ENCODE results near the gene FGD3.
"Not testable (repeated sequence)": the region's sequence is repeated elsewhere in the genome, so short reads cannot be mapped to it uniquely, and the experiment has no call there.

The FGD3 gene

GRCh38 chr9:92989561-92989960 is 42.2 kb downstream of the FGD3 start:
- no peak overlapping the region for H3K4me2 ChIP-seq (ENCODE audit: low read depth, low read length)
- H3K4me3 ChIP-seq (ENCODE audit: low read length): no peak overlapping the region
- no peak overlapping the region for H3K9ac ChIP-seq (ENCODE audit: low read length)
- no peaks in the 10 kb centered on the region for H3K27me3 ChIP-seq (replicated peaks; ENCODE audit: insufficient read depth, low read length)
- H3F3A ChIP-seq (ENCODE audit: insufficient read depth, low read length): no peaks in the 10 kb centered on the region
- no peaks in the 10 kb centered on the region for H3K4me1 ChIP-seq (ENCODE audit: low read length)
- H3K27ac ChIP-seq (ENCODE audit: low read length): no peak overlapping the region
- no peak overlapping the region for H2AFZ ChIP-seq (ENCODE audit: low read length)
- TF ChIP-seq CTCF (IDR thresholded peaks at IDR 0.05; ENCODE audit: low read length) (no peak), EZH2phosphoT487 (IDR thresholded peaks at IDR 0.05; ENCODE audit: low read length) (no peak), EZH2 (optimal IDR thresholded peaks at IDR 0.05; ENCODE audit: low read depth, low read length) (no peak)
- no peaks in the 10 kb centered on the region for H4K20me1 ChIP-seq (ENCODE audit: insufficient read depth, low read length)
- H3K79me2 ChIP-seq (ENCODE audit: low read length): peaks cover 30% of the 10 kb centered on the region
- H3K36me3 ChIP-seq (replicated peaks; ENCODE audit: insufficient read depth, low read length): no peaks in the 10 kb centered on the region
- no peaks in the 10 kb centered on the region for H3K9me3 ChIP-seq (replicated peaks; ENCODE audit: insufficient read depth, low read length)
- no peaks in the 10 kb centered on the region for H3K9me2 ChIP-seq (replicated peaks; ENCODE audit: insufficient read depth, low read length)
- no peak for DNase-seq

- H2AFZ ChIP-seq (ENCODE audit: low read length): no peak overlapping the region
- no peaks in the 10 kb centered on the region for H4K20me1 ChIP-seq (ENCODE audit: insufficient read depth, low read length)
Observed at GRCh38 chr9:92990461-92990860, 43.1 kb downstream of the FGD3 start.

DNA sequence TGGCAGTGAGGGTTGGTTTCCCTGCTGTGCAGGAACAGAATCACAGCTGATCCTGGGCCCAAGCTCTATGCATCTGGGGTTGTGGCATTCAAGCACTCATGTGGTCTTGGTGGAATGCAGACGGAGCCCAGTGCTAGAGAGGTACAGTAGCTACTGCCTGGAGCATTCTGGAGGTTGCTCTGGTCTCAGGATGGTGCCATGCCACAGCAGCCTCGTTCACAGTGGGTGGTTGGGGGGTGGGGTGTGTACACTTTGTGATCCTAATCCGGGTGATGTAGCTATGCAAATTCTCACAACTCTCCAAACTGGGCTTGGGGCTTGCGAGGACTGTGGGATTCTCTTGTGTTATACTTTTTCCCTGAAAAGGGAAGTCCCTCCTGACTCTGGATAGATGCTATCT is 45.2 kb downstream of the FGD3 start:
- TF ChIP-seq CTCF (IDR thresholded peaks at IDR 0.05; ENCODE audit: low read length) (no peak), EZH2phosphoT487 (IDR thresholded peaks at IDR 0.05; ENCODE audit: low read length) (no peak), EZH2 (optimal IDR thresholded peaks at IDR 0.05; ENCODE audit: low read depth, low read length) (no peak)
- Histone ChIP-seq H3K4me2 (ENCODE audit: low read depth, low read length) (no peak overlapping the region), H3K79me2 (ENCODE audit: low read length) (peaks cover 30% of the 10 kb centered on the region)

More at GRCh38 chr9:92990461-92990860, 43.1 kb downstream of the FGD3 start:
- no peaks in the 10 kb centered on the region for H3K4me1 ChIP-seq (ENCODE audit: low read length)
- H3K9me2 ChIP-seq (replicated peaks; ENCODE audit: insufficient read depth, low read length): no peaks in the 10 kb centered on the region
- no peak for DNase-seq
- H3K4me2 ChIP-seq (ENCODE audit: low read depth, low read length): no peak overlapping the region
- TF ChIP-seq CTCF (IDR thresholded peaks at IDR 0.05; ENCODE audit: low read length): no peak
- TF ChIP-seq EZH2phosphoT487 (IDR thresholded peaks at IDR 0.05; ENCODE audit: low read length): no peak
- H3K79me2 ChIP-seq (ENCODE audit: low read length): peaks cover 30% of the 10 kb centered on the region
- H3K9ac ChIP-seq (ENCODE audit: low read length): no peak overlapping the region
- H3K4me3 ChIP-seq (ENCODE audit: low read length): no peak overlapping the region
- no peaks in the 10 kb centered on the region for H3F3A ChIP-seq (ENCODE audit: insufficient read depth, low read length)
- no peaks in the 10 kb centered on the region for H3K36me3 ChIP-seq (replicated peaks; ENCODE audit: insufficient read depth, low read length)
- H3K27me3 ChIP-seq (replicated peaks; ENCODE audit: insufficient read depth, low read length): no peaks in the 10 kb centered on the region
- no peaks in the 10 kb centered on the region for H3K9me3 ChIP-seq (replicated peaks; ENCODE audit: insufficient read depth, low read length)
- no peak overlapping the region for H3K27ac ChIP-seq (ENCODE audit: low read length)

DNA sequence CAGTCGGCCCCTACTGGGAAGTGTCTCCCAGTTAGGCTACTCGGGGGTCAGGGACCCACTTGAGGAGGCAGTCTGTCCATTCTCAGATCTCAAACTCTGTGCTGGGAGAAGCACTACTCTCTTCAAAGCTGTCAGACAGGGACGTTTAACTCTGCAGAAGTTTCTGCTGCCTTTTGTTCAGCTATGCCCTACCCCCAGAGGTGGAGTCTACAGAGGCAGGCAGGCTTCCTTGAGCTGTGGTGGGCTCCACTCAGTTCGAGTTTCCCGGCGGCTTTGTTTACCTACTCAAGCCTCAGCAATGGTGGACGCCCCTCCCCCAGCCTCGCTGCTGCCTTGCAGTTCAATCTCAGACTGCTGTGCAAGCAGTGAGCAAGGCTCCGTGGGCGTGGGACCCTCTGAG is 51.5 kb downstream of the FGD3 start:
- H2AFZ ChIP-seq (ENCODE audit: low read length); H3K9ac ChIP-seq (ENCODE audit: low read length); H3K4me2 ChIP-seq (ENCODE audit: low read depth, low read length); H4K20me1 ChIP-seq (ENCODE audit: insufficient read depth, low read length); H3K9me3 ChIP-seq (replicated peaks; ENCODE audit: insufficient read depth, low read length); H3K36me3 ChIP-seq (replicated peaks; ENCODE audit: insufficient read depth, low read length); H3K79me2 ChIP-seq (ENCODE audit: low read length); H3K27ac ChIP-seq (ENCODE audit: low read length); DNase-seq; H3K9me2 ChIP-seq (replicated peaks; ENCODE audit: insufficient read depth, low read length); H3F3A ChIP-seq (ENCODE audit: insufficient read depth, low read length); H3K27me3 ChIP-seq (replicated peaks; ENCODE audit: insufficient read depth, low read length); H3K4me3 ChIP-seq (ENCODE audit: low read length); H3K4me1 ChIP-seq (ENCODE audit: low read length): not testable (repeated sequence)

More for the DNA sequence above, 45.2 kb downstream of the FGD3 start:
- Histone ChIP-seq H3K27me3 (replicated peaks; ENCODE audit: insufficient read depth, low read length) (no peaks in the 10 kb centered on the region), H3F3A (ENCODE audit: insufficient read depth, low read length) (no peaks in the 10 kb centered on the region), H3K36me3 (replicated peaks; ENCODE audit: insufficient read depth, low read length) (no peaks in the 10 kb centered on the region), H4K20me1 (ENCODE audit: insufficient read depth, low read length) (no peaks in the 10 kb centered on the region), H3K9me3 (replicated peaks; ENCODE audit: insufficient read depth, low read length) (no peaks in the 10 kb centered on the region), H2AFZ (ENCODE audit: low read length) (no peak overlapping the region), H3K4me3 (ENCODE audit: low read length) (no peak overlapping the region), H3K9ac (ENCODE audit: low read length) (no peak overlapping the region), H3K9me2 (replicated peaks; ENCODE audit: insufficient read depth, low read length) (no peaks in the 10 kb centered on the region), H3K27ac (ENCODE audit: low read length) (no peak overlapping the region), H3K4me1 (ENCODE audit: low read length) (no peaks in the 10 kb centered on the region)
- no peak for DNase-seq
